Subcutaneous adipose tissue (tissue), 4 donors: Measurements from ENCODE around the gene PLXNB1. TPM values are rescaled to one million over a fixed set of nuclear protein-coding genes. Genes with fewer than 3 reads are reported as not detected.

ENCODE experiments used
- total RNA-seq, 4 donors: library from RNA; depleted of rRNA; stranded (reverse); fragments of >200 nt; gene quantifications; one replicate each; pipeline ENCODE4 v1.1.0, GENCODE V29; 2016
- TF ChIP-seq, protein P1 (sequence below): fragments of 450-650 bp; IDR thresholded peaks from one replicate; pipeline ENCODE4 v1.5.1; 2016; ENCODE audit warnings: low read depth, mild to moderate bottlenecking, control low read depth, antibody characterized with exemption, moderate library complexity

Gene PLXNB1
- total RNA-seq, 4 donors from 2014 or later = 33.8 to 74.0 (median 53.2) TPM

DNA sequence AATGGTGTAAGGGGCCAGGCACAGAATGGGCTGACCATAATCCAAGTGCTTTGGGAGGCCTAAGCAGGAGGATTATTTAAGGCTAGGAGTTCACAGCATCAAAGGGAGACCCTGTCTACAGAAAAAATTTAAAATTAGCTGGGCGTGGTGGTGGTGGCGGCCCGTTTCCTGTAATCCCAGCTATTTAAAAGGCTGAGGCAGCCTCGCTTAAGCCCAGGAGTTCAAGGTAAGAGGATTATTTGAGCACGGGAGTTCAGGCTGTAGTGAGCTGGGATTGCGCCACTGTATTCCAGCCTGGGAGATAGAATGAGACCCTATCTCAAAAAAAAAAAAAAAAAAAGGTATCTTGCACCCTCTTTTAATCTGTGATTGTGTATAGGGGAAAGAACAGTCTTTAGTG lies 12.1 kb upstream of the PLXNB1 start:
- TF ChIP-seq, protein P1, sequence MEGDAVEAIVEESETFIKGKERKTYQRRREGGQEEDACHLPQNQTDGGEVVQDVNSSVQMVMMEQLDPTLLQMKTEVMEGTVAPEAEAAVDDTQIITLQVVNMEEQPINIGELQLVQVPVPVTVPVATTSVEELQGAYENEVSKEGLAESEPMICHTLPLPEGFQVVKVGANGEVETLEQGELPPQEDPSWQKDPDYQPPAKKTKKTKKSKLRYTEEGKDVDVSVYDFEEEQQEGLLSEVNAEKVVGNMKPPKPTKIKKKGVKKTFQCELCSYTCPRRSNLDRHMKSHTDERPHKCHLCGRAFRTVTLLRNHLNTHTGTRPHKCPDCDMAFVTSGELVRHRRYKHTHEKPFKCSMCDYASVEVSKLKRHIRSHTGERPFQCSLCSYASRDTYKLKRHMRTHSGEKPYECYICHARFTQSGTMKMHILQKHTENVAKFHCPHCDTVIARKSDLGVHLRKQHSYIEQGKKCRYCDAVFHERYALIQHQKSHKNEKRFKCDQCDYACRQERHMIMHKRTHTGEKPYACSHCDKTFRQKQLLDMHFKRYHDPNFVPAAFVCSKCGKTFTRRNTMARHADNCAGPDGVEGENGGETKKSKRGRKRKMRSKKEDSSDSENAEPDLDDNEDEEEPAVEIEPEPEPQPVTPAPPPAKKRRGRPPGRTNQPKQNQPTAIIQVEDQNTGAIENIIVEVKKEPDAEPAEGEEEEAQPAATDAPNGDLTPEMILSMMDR = no peak

DNA sequence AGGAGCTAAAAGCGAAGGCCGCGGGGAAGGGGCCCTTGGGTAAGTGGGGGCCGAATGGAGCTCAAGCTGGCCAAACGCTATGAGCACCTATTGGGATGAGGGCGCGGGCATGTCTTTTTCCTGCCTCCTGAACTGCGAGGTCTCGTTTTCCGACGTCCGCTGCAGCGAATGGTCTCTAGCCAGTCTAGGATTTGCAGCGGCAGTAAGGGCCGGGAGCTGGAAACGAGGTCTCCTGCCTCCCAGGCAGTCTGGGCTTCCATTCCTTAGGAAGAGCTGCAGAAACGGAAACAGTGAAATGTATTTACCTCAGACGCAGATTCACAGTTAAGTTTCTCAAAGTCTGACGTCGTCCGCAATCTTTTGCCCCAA lies 10.7 kb upstream of the PLXNB1 start:
- TF ChIP-seq, protein P1 = no peak

DNA sequence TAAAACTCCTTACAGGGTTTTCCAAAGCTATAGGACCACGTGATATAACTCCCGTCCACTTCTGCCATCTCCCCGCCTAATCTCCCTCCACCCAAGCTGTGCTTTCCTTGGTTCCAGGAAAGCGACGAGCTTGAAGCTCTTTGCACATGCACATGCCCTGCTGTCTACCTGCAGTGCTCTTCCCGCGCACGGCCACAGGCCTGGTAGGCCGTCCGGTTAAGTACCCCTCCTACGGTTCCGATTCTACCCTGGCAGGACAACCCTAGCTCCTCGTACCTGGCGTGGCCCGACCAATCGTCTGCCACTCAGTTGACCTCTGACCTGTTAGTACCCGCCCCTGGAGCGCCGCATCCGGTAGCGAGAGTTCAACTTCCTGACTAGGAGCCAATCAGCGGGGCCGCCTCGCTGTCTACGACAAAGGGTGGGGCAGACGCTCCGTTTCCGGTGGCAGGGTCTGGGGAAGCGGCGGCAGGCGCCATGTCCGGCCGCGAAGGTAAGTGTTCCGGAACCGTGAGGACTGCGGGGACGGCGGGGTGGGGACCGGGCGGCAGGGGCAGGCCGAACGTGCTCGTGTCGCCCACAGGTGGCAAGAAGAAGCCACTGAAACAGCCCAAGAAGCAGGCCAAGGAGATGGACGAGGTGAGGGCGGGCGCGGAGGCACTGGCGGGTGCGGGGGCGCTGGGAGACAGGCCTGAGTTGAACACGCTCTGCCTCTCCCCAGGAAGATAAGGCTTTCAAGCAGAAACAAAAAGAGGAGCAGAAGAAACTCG lies 10.1 kb upstream of the PLXNB1 start, which contains the start of the genes CCDC51 and TMA7:
TSS of gene CCDC51 (minus strand) at position 300 of the 770 bp plus-strand sequence. CDS start 4,991 bp downstream, outside the sequence.
TSS of gene TMA7 (plus strand) at position 438 of the 770 bp plus-strand sequence. CDS start at position 478, 40 bp downstream.
- TF ChIP-seq, protein P1 = no peak

DNA sequence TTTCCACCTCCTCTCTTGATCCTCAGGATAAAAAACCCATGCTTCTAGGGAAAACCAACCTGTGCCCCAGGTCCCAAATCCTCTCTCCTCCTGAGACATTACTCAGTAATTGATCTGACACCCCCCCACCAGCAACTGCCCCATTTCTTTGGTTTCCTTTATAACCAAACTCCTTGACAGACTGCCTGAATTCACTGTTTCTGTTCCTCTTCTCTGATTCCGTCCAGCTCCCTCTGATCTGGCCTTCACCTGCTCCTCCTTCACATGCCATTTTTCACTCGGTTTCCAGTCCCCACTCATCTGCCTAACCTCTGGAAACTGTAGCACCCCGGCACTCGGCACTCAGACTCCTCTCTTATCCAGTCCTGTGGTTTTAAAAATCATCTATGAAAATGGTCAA lies 7.9 kb upstream of the PLXNB1 start:
- TF ChIP-seq, protein P1 = no peak

DNA sequence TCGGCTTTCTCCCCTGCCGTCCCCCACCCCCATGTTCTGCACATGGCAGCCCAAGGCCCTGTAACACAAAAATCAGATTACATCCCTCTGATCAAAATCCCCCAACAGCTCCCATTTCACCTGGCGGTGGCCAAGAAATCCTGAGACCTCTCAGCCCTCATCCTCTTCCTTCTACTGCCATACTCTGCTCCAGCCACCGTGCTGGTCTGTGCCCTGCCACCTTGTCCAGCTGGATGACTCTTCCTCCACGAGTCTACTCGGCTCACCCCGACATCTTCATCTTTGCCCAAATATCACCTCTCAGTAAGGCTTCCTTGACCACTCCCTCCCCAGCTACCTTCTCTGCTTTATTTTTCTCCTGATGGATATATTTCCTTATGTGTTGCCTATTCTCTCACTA lies 7.0 kb upstream of the PLXNB1 start:
- TF ChIP-seq, protein P1 = no peak

DNA sequence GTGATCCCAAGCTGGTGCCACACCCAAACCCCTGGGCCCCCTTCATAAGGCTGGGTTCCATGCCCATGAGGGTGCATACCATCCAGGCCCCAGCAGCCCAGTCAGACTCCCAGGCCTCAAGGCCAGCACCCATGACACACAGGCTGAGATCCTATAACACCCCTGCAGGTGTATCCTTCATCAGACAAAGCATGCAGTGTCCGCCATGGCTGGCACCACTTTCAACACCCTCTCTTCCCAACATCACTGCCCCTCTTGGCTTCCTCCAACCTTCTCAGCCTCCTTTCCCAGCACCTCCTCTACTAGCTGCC lies 6.5 kb upstream of the PLXNB1 start:
- TF ChIP-seq, protein P1 = no peak

DNA sequence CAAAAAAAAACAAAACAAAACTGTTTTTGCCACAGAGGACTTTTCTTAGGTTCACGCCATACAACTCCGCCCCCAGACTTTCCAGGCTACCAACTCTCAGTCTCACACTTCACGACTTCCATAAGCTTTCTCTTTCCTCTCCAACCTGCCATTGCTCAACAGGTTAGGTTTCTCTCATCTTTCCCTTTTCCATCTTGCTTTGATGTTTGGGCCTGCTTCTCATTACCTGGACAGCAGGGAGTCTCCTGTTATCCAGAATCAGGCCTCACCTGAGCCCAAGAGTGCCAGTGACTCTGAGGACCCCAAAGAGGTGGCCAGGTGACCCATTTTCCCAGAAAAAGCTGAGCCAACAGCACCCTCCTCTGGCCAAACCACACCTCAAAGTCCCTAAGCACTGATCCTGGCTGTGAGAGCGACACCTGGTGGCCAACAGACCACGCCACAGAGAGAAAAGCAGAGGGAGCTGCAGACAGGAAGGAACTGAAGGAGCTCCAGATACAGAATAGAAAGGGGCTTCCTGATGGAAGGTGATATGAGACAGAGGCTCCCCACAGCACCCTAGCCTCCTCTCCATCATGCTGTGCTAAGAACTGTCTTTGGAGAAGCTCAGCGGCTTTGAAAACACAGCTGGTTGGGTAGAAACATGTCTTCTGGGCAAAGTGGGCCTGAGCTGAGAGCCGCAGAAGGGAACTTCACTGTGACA lies 6.0 kb upstream of the PLXNB1 start:
- TF ChIP-seq, protein P1 = no peak
